IMR-90 (cell line): ENCODE data around the gene GRIN2D. TPM values are rescaled to one million over a fixed set of nuclear protein-coding genes. Genes with fewer than 3 reads are reported as not detected.

ENCODE experiments used
- ATAC-seq: fragments of 200-7000 bp; cut with Tn5 transposase; 2 replicates; pipeline ENCODE4 v1.9.1; 2020; ENCODE audit warnings: low read depth, mild to moderate bottlenecking, moderate library complexity
- BruUV-seq: library from RNA; stranded (reverse); fragments of 400-500 nt; replicated peaks from 2 replicates; lab custom pipeline; 2021; lab: Mats Ljungman, UMichigan
- CTCF ChIA-PET: fragments of 300-600 bp; formaldehyde crosslinking; extraction: SDS; loops from one replicate; lab custom pipeline; 2021; ENCODE audit warnings: antibody characterized with exemption; lab: Yijun Ruan, JAX
- POLR2A ChIA-PET: fragments of 300-600 bp; sonication (Branson Sonifier 250); formaldehyde crosslinking; loops from one replicate; lab custom pipeline; 2022; ENCODE audit warnings: antibody characterized with exemption; ENCODE audit not compliant: unreplicated experiment; lab: Charles Lee
- DNase-seq: peaks from one replicate; pipeline ENCODE4 v3.0.0; 2013
- H2AFZ ChIP-seq: replicated peaks from 2 replicates; pipeline ENCODE3; 2013; ENCODE audit warnings: low read length, mild to moderate bottlenecking; ENCODE audit not compliant: poor library complexity
- H2AK5ac ChIP-seq: 2 replicates; pipeline ENCODE4 v1.6.1; 2013; ENCODE audit warnings: low read depth, low read length, inconsistent platforms
- H2AK9ac ChIP-seq: replicated peaks from 2 replicates; pipeline ENCODE3; 2013; ENCODE audit warnings: mild to moderate bottlenecking, low read depth, low read length, moderate library complexity; ENCODE audit not compliant: poor library complexity
- H2BK120ac ChIP-seq: 2 replicates; pipeline ENCODE4 v1.6.1; 2013; ENCODE audit warnings: low read depth, low read length, inconsistent platforms
- H2BK15ac ChIP-seq: 3 replicates; pipeline ENCODE4 v1.6.1; 2013; ENCODE audit warnings: low read depth, low read length, inconsistent platforms
- H2BK20ac ChIP-seq: 2 replicates; pipeline ENCODE4 v1.6.1; 2013; ENCODE audit warnings: low read depth, mild to moderate bottlenecking, inconsistent platforms, low read length, moderate library complexity
- H2BK5ac ChIP-seq: 2 replicates; pipeline ENCODE4 v1.6.1; 2013; ENCODE audit warnings: mild to moderate bottlenecking, low read depth, low read length, inconsistent platforms; ENCODE audit not compliant: poor library complexity, severe bottlenecking
- H3K14ac ChIP-seq: replicated peaks from 2 replicates; pipeline ENCODE4 v1.6.1; 2013; ENCODE audit warnings: low read depth, low read length, inconsistent platforms
- H3K18ac ChIP-seq: 2 replicates; pipeline ENCODE4 v1.6.1; 2013; ENCODE audit warnings: low read depth, low read length, control low read depth
- H3K23ac ChIP-seq: 2 replicates; pipeline ENCODE4 v1.6.1; 2013; ENCODE audit warnings: low read depth, low read length, inconsistent platforms
- H3K27ac ChIP-seq: 2 replicates; pipeline ENCODE4 v1.5.1; 2013; ENCODE audit warnings: mild to moderate bottlenecking, control low read depth, low read length; ENCODE audit not compliant: insufficient read depth
- H3K27me3 ChIP-seq: 2 replicates; pipeline ENCODE4 v1.6.1; 2013; ENCODE audit warnings: low read length; ENCODE audit not compliant: control insufficient read depth, insufficient read depth
- H3K36me3 ChIP-seq: 2 replicates; pipeline ENCODE4 v1.6.1; 2013; ENCODE audit warnings: low read length, mixed read lengths; ENCODE audit not compliant: control insufficient read depth, insufficient read depth
- H3K4ac ChIP-seq: 2 replicates; pipeline ENCODE4 v1.6.1; 2013; ENCODE audit warnings: low read depth, low read length, inconsistent platforms
- H3K4me1 ChIP-seq: 2 replicates; pipeline ENCODE4 v1.6.1; 2013; ENCODE audit warnings: low read length, mixed read lengths; ENCODE audit not compliant: control insufficient read depth, insufficient read depth
- H3K4me2 ChIP-seq: 2 replicates; pipeline ENCODE4 v1.6.1; 2013; ENCODE audit warnings: low read depth, mild to moderate bottlenecking, control low read depth, low read length, moderate library complexity
- H3K4me3 ChIP-seq: 2 replicates; pipeline ENCODE4 v1.5.1; 2013; ENCODE audit warnings: low read depth, mild to moderate bottlenecking, control low read depth, low read length, moderate library complexity; ENCODE audit not compliant: insufficient read depth
- H3K56ac ChIP-seq: 2 replicates; pipeline ENCODE4 v1.6.1; 2013; ENCODE audit warnings: low read length, inconsistent platforms; ENCODE audit not compliant: insufficient read depth; ENCODE audit errors: extremely low read depth
- H3K79me1 ChIP-seq, 2 experiments: 2 replicates each; pipeline ENCODE4 v1.6.1; 2013; ENCODE audit warnings: low read length in 2 of 2, inconsistent platforms in 1 of 2, low read depth in 1 of 2
- H3K9ac ChIP-seq: 2 replicates; pipeline ENCODE4 v1.6.1; 2013; ENCODE audit warnings: low read depth, low read length, control low read depth
- H3K9me1 ChIP-seq: 2 replicates; pipeline ENCODE4 v1.6.1; 2013; ENCODE audit warnings: low read length, inconsistent platforms; ENCODE audit not compliant: insufficient read depth
- H3K9me3 ChIP-seq: 2 replicates; pipeline ENCODE4 v1.6.1; 2013; ENCODE audit warnings: low read length; ENCODE audit not compliant: control insufficient read depth, insufficient read depth
- H4K20me1 ChIP-seq: 2 replicates; pipeline ENCODE4 v1.6.1; 2013; ENCODE audit warnings: low read length, inconsistent platforms; ENCODE audit not compliant: insufficient read depth
- H4K5ac ChIP-seq: 2 replicates; pipeline ENCODE4 v1.6.1; 2013; ENCODE audit warnings: mild to moderate bottlenecking, low read depth, low read length, control low read depth
- H4K8ac ChIP-seq, 2 experiments: 2 replicates each; pipeline ENCODE4 v1.6.1; 2013; ENCODE audit warnings: low read depth in 2 of 2, low read length in 2 of 2, control low read depth in 1 of 2, inconsistent platforms in 1 of 2
- H4K91ac ChIP-seq: 2 replicates; pipeline ENCODE4 v1.6.1; 2013; ENCODE audit warnings: low read depth, low read length, inconsistent platforms; ENCODE audit not compliant: insufficient read depth
- CEBPB ChIP-seq: IDR thresholded peaks from 2 replicates; pipeline ENCODE4 v1.6.1; 2012; ENCODE audit warnings: low read depth, low read length, improper control_type of control experiment
- CHD1 ChIP-seq: IDR thresholded peaks from 2 replicates; pipeline ENCODE4 v1.6.1; 2012; ENCODE audit warnings: low read depth, low read length, improper control_type of control experiment
- MAZ ChIP-seq: IDR thresholded peaks from 2 replicates; pipeline ENCODE4 v1.6.1; 2012; ENCODE audit warnings: low read depth, mild to moderate bottlenecking, low read length, improper control_type of control experiment, moderate library complexity, borderline replicate concordance
- NFE2L2 ChIP-seq: fragments of 150-350 bp; IDR thresholded peaks from 2 replicates; pipeline ENCODE4 v1.6.1; 2016; ENCODE audit warnings: low read depth, mild to moderate bottlenecking, low read length
- RAD21 ChIP-seq: IDR thresholded peaks from 2 replicates; pipeline ENCODE4 v1.6.1; 2012; ENCODE audit warnings: low read length, improper control_type of control experiment
- WGBS, 2 experiments: methylation state at CpG; one replicate each; pipeline versions ENCODE4 v1.1.5 to v1.1.7; 2013; ENCODE audit warnings: missing lambda C conversion rate in 2 of 2; ENCODE audit not compliant: insufficient read length in 1 of 2; ENCODE audit errors: extremely low coverage in 2 of 2; 5-methylcytosine and 5-hydroxymethylcytosine counted together
- dilution Hi-C: fragments of 300-500 bp; cut with HindIII; formaldehyde crosslinking; loops from one replicate; pipeline ENCODE4 v1.14.3; 2018; ENCODE audit warnings: low sequenced_read_pairs; ENCODE audit not compliant: unreplicated experiment
- in situ Hi-C: fragments of 300-500 bp; cut with MboI; formaldehyde crosslinking; loops from 3 replicates; pipeline ENCODE4 v1.14.3; 2019; ENCODE audit warnings: low sequenced_read_pairs, inconsistent platforms, mixed read lengths
- intact Hi-C: fragments of 100-400 bp; cut with micrococcal nuclease; formaldehyde crosslinking; loops from 2 replicates; pipeline ENCODE4 v1.10.0; 2022
- polyA plus RNA-seq, 3 experiments: library from polyadenylated mRNA; depleted of rRNA; stranded (reverse); fragments of >200 nt; gene quantifications; 2 replicates each; pipeline ENCODE4 v1.2.3, GENCODE V29; 2012; ENCODE audit warnings: low replicate concordance in 1 of 3
- total RNA-seq: library from RNA; depleted of rRNA; stranded (reverse); fragments of >200 nt; gene quantifications from 2 replicates; pipeline ENCODE4 v1.2.3, GENCODE V29; 2012
- TF ChIP-seq, protein P1 (sequence below): fragments of 150-350 bp; IDR thresholded peaks from 2 replicates; pipeline ENCODE4 v1.6.1; 2017; ENCODE audit warnings: mild to moderate bottlenecking, antibody characterized with exemption, low read length, low read depth

Gene GRIN2D
- total and polyA plus RNA-seq, 2 of the 4 experiments (the other 2 are of a cell fraction): under 0.01 to 0.24 TPM

DNA sequence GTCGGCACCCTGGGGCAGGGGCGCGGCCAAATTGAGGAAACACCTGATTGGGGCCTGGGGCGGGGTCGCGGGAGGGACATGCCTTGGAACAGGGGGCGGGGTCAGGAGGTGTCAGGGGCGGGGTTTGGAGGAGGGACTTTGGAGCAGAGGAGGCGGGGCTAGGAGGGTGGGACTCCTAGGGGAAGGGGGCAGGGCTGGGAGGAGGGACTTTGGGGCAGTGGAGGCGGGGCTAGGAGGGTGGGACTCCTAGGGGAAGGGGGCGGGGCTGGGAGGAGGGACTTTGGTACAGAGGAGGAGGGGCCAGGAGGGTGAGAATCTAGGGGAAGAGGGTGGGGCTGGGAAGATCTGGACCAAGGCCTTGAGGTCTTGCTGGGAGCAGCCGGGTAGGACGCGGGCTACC lies 21.9 kb downstream of the GRIN2D start:
- peak overlapping the region; percentile 85 for H2AFZ ChIP-seq
- H3K9ac ChIP-seq: no peak overlapping the region
- H4K91ac ChIP-seq: no peak overlapping the region
- no peak overlapping the region for H4K5ac ChIP-seq
- DNase-seq (peak; percentile 36), ATAC-seq (peak; percentile 69)
- H3K18ac ChIP-seq: no peak overlapping the region
- 28% methylated on average over 5 of the region's 14 CpGs; no CpG with 5 or more reads in 1 of the 2 experiments for WGBS, 2 experiments
- H2BK20ac ChIP-seq: no peak overlapping the region
- no peak overlapping the region for H3K56ac ChIP-seq
- in situ Hi-C loops (no loop called here), intact Hi-C loops (no loop called here), dilution Hi-C loops (no loop called here)
- no peaks in the 10 kb centered on the region; a peak in 1 of 4 replicates for H3K79me1 ChIP-seq
- no peak overlapping the region for H3K27ac ChIP-seq
- H3K4me1 ChIP-seq: peaks cover 7% of the 10 kb centered on the region
- H2AK9ac ChIP-seq: peak overlapping the region; percentile 55
- H2BK120ac ChIP-seq: no peak overlapping the region
- peaks cover 4% of the 10 kb centered on the region; the same call in 1 of the 2 replicates for H3K27me3 ChIP-seq
- H3K9me3 ChIP-seq: no peaks in the 10 kb centered on the region; the same call in 1 of the 2 replicates
- H3K4ac ChIP-seq: no peak overlapping the region
- no peak overlapping the region for H2BK5ac ChIP-seq
- ChIA-PET CTCF (no interaction called here), POLR2A (no interaction called here)
- no peak overlapping the region for H3K14ac ChIP-seq
- peak overlapping the region; percentile 50; the same call in 1 of the 2 replicates for H2AK5ac ChIP-seq
- H3K4me2 ChIP-seq: no peak overlapping the region; the same call in 1 of the 2 replicates
- no peak for TF ChIP-seq MAZ
- no peak for TF ChIP-seq CEBPB
- no peak for TF ChIP-seq RAD21
- TF ChIP-seq NFE2L2: no peak
- TF ChIP-seq CHD1: no peak
- TF ChIP-seq, protein P1, sequence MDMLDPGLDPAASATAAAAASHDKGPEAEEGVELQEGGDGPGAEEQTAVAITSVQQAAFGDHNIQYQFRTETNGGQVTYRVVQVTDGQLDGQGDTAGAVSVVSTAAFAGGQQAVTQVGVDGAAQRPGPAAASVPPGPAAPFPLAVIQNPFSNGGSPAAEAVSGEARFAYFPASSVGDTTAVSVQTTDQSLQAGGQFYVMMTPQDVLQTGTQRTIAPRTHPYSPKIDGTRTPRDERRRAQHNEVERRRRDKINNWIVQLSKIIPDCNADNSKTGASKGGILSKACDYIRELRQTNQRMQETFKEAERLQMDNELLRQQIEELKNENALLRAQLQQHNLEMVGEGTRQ: no peak
- no peak overlapping the region for H3K23ac ChIP-seq
- no TSS peak for BruUV-seq
- no peak overlapping the region for H3K4me3 ChIP-seq
- no peak overlapping the region for H4K8ac ChIP-seq
- no peaks in the 10 kb centered on the region for H4K20me1 ChIP-seq
- H3K36me3 ChIP-seq: no peaks in the 10 kb centered on the region
- peaks cover 4% of the 10 kb centered on the region; the same call in 1 of the 2 replicates for H3K9me1 ChIP-seq
- H2BK15ac ChIP-seq: no peak overlapping the region
